GM18517 (cell line): ENCODE measurements around the gene XAF1.
"Not testable (repeated sequence)": the region's sequence is repeated elsewhere in the genome, so short reads cannot be mapped to it uniquely, and the experiment has no call there.

Experiments
- ATAC-seq: cut with Tn5 transposase; IDR thresholded peaks from one replicate; pipeline ENCODE4 v1.9.1; 2021; ENCODE audit warnings: mild to moderate bottlenecking, moderate library complexity; ENCODE audit not compliant: unreplicated experiment

The XAF1 gene

GRCh38 chr17:6797718-6798351 lies 42.0 kb downstream of the XAF1 start:
- no peak for ATAC-seq

GRCh38 chr17:6799738-6800137 lies 43.9 kb downstream of the XAF1 start:
- no peak for ATAC-seq

- no peak for ATAC-seq
Observed at GRCh38 chr17:6800422-6801027, 44.7 kb downstream of the XAF1 start.

GRCh38 chr17:6811510-6811909 lies 55.7 kb downstream of the XAF1 start:
- no peak for ATAC-seq

- no peak for ATAC-seq
Observed at GRCh38 chr17:6812295-6812694, 56.4 kb downstream of the XAF1 start.

- no peak for ATAC-seq
Observed at GRCh38 chr17:6815775-6816174, 59.9 kb downstream of the XAF1 start.

GRCh38 chr17:6816368-6816767 lies 60.5 kb downstream of the XAF1 start:
- ATAC-seq, result not testable (repeated sequence)

- ATAC-seq, result no peak
Observed at GRCh38 chr17:6818938-6819337, 63.1 kb downstream of the XAF1 start.

GRCh38 chr17:6823011-6823442 lies 67.2 kb downstream of the XAF1 start:
- ATAC-seq, result no peak
